Measurements from ENCODE around the gene TMEM234. TPM values are rescaled to one million over a fixed set of nuclear protein-coding genes. Genes with fewer than 3 reads are reported as not detected.
"Not testable (repeated sequence)": the region's sequence is repeated elsewhere in the genome, so short reads cannot be mapped to it uniquely, and the experiment has no call there.

TMEM234 gene
- total RNA-seq = 21.3 and 22.5 TPM in 2 replicates
- long read RNA-seq, transcript TMEM234-201 (5 exons, 1,082 nt) = major isoform, 5 of 9 reads
- long read RNA-seq, partial matches to known transcripts = 1 of 9 reads
- long read RNA-seq, other reads (novel, unspliced or antisense) = 2 of 9 reads

DNA sequence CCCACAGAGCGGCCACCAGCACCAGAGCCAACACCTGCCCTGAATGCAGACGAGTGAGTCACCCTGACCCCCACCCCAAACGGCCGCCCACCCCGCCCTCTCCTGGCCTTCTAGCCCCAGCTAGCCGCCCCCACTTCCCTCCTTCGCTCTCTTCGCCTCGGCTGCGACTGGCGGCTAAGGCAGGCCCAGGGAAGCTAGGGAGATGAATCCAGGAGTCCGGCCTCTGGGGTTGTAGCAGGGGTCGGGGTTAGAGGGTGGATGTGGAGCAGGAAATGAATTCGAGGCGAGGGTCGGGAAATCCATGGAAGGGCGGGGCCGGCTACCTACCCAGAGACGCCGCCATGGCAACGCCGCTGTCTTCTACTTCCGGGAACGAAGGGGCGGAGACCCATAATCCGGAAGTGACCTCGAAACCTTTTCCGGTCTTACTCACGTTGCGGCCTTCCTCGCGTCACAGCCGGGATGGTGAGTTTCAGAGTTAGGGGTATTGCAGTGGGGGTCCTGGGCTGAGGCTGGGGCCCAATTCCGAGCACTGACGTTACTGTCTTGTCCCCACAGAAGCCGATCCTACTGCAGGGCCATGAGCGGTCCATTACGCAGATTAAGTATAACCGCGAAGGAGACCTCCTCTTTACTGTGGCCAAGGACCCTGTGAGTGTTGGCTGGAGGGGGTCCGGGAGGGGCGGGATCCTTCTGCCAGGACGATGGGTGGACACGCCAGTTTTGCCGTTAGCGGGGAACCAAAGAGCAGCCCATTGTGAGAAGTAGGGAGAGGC is at the start of gene TMEM234, which contains the start of gene EIF3I:
Gene TMEM234 (minus strand): TSS at position 374 of the 776 bp plus-strand sequence. CDS start 31 bp downstream, at position 343.
Gene EIF3I (plus strand): TSS at position 428 of the 776 bp plus-strand sequence. CDS start 35 bp downstream, at position 463.
- H3K27ac Mint-ChIP-seq (ENCODE audit: unreplicated experiment) = peak within 1 kb of the TSS; percentile 98
- DNase-seq (ENCODE audit: low read depth, low spot score) = peak; percentile 80
- TF ChIP-seq, protein P1, sequence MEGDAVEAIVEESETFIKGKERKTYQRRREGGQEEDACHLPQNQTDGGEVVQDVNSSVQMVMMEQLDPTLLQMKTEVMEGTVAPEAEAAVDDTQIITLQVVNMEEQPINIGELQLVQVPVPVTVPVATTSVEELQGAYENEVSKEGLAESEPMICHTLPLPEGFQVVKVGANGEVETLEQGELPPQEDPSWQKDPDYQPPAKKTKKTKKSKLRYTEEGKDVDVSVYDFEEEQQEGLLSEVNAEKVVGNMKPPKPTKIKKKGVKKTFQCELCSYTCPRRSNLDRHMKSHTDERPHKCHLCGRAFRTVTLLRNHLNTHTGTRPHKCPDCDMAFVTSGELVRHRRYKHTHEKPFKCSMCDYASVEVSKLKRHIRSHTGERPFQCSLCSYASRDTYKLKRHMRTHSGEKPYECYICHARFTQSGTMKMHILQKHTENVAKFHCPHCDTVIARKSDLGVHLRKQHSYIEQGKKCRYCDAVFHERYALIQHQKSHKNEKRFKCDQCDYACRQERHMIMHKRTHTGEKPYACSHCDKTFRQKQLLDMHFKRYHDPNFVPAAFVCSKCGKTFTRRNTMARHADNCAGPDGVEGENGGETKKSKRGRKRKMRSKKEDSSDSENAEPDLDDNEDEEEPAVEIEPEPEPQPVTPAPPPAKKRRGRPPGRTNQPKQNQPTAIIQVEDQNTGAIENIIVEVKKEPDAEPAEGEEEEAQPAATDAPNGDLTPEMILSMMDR (conservative IDR thresholded peaks at IDR 0.05) = no peak

DNA sequence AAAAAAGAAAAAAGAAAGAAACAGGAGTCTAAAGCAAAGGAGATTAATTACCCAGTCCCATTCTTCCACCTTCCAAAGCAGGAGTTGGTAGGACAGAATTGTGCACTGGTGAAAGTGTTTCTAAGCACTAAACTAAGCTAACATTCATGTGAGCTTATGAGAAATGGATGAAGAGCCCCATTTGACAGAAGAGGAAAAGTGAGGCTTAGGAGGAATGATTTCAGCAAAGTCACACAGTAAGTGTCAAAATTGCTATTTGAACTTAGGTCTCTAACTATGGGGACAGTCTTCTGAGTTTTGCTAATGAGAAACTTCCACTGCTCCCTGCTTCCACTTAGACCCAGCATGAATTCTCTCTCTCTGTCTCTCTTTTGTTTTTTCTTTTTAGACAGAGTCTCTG is 47.6 kb upstream of the TMEM234 start:
- TF ChIP-seq, protein P1 (conservative IDR thresholded peaks at IDR 0.05) = no peak
- H3K4me1 Mint-ChIP-seq = peaks cover 7% of the 10 kb centered on the region
- no peaks in the 10 kb centered on the region for H3K36me3 Mint-ChIP-seq (ENCODE audit: low read depth)
- H3K27ac Mint-ChIP-seq (ENCODE audit: unreplicated experiment) = no peak overlapping the region
- no peak overlapping the region for H3K4me3 Mint-ChIP-seq
- no peaks in the 10 kb centered on the region for H3K9me3 Mint-ChIP-seq
- H3K27me3 Mint-ChIP-seq (ENCODE audit: low read depth) = peaks cover 20% of the 10 kb centered on the region
- no peak for DNase-seq (ENCODE audit: low read depth, low spot score)

More for the DNA sequence above, at the start of gene TMEM234, which contains the start of gene EIF3I:
- Mint-ChIP-seq H3K27me3 (ENCODE audit: low read depth) (no peaks in the 10 kb centered on the region), H3K9me3 (no peaks in the 10 kb centered on the region), H3K36me3 (ENCODE audit: low read depth) (peaks cover 6% of the 10 kb centered on the region), H3K4me1 (peaks cover 37% of the 10 kb centered on the region), H3K4me3 (peak within 1 kb of the TSS; percentile 99)

GRCh38 chr1:32266921-32267591 is 44.9 kb upstream of the TMEM234 start:
- H3K4me1 Mint-ChIP-seq = no peaks in the 10 kb centered on the region
- no peak for DNase-seq (ENCODE audit: low read depth, low spot score)
- TF ChIP-seq, protein P1 (conservative IDR thresholded peaks at IDR 0.05) = no peak
- H3K27me3 Mint-ChIP-seq (ENCODE audit: low read depth) = peaks cover 2% of the 10 kb centered on the region
- no peaks in the 10 kb centered on the region for H3K9me3 Mint-ChIP-seq
- no peaks in the 10 kb centered on the region for H3K36me3 Mint-ChIP-seq (ENCODE audit: low read depth)
- no peak overlapping the region for H3K27ac Mint-ChIP-seq (ENCODE audit: unreplicated experiment)
- H3K4me3 Mint-ChIP-seq = no peak overlapping the region

GRCh38 chr1:32265846-32266245 is 43.7 kb upstream of the TMEM234 start:
- Mint-ChIP-seq H3K4me1 (no peaks in the 10 kb centered on the region), H3K36me3 (ENCODE audit: low read depth) (no peaks in the 10 kb centered on the region), H3K27me3 (ENCODE audit: low read depth) (no peaks in the 10 kb centered on the region), H3K27ac (ENCODE audit: unreplicated experiment) (no peak overlapping the region), H3K4me3 (no peak overlapping the region), H3K9me3 (no peaks in the 10 kb centered on the region)
- DNase-seq (ENCODE audit: low read depth, low spot score) = no peak
- TF ChIP-seq, protein P1 (conservative IDR thresholded peaks at IDR 0.05) = no peak

DNA sequence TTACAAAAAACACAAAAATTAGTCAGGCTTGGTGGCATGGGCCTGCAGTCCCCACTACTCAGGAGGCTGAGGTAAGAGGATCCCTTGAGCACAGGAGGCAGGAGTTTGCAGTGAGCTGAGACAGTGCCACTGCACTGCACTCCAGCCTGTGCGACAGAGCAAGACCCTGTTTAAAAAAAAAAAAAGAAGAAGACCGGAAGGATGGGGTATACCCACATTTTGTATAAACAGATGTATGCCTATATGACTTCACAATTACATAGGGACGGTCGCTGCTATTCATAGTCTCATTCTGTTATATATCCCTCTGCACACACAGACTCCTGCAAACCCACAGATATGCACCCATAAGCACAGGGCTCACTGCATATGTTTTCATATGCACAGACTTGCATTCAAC is 41.6 kb upstream of the TMEM234 start:
- Mint-ChIP-seq H3K9me3 (no peaks in the 10 kb centered on the region), H3K36me3 (ENCODE audit: low read depth) (no peaks in the 10 kb centered on the region), H3K4me1 (no peaks in the 10 kb centered on the region), H3K4me3 (no peak overlapping the region), H3K27me3 (ENCODE audit: low read depth) (no peaks in the 10 kb centered on the region), H3K27ac (ENCODE audit: unreplicated experiment) (no peak overlapping the region)
- TF ChIP-seq, protein P1 (conservative IDR thresholded peaks at IDR 0.05) = no peak
- DNase-seq (ENCODE audit: low read depth, low spot score) = no peak

DNA sequence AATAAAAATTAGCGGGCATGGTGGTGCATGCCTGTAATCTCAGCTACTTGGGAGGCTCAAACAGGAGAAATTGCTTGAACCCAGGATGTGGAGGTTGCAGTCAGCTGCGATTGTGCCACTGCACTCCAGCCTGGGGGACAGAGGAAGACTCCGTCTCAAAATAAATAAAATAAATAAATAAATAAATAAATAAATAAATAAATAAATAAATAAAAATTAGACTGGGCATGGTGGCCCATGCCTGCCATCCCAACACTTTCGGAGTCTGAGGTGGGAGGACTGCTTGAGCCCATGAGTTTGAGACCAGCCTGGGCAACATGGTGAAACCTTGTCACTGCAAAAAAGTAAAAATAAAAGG is 41.1 kb upstream of the TMEM234 start:
- not testable (repeated sequence) for DNase-seq (ENCODE audit: low read depth, low spot score); H3K27ac Mint-ChIP-seq (ENCODE audit: unreplicated experiment); H3K9me3 Mint-ChIP-seq

More for the DNA sequence above, 41.1 kb upstream of the TMEM234 start:
- not testable (repeated sequence) for H3K4me1 Mint-ChIP-seq; H3K4me3 Mint-ChIP-seq; H3K36me3 Mint-ChIP-seq (ENCODE audit: low read depth); H3K27me3 Mint-ChIP-seq (ENCODE audit: low read depth)
